ENCODE data around the gene SLC6A9. TPM values are rescaled to one million over a fixed set of nuclear protein-coding genes. Genes with fewer than 3 reads are reported as not detected.

Gene SLC6A9
- 0.06 and 0.40 TPM in 2 replicates for total RNA-seq (2014; rRNA removed)
- polyA plus RNA-seq (2012), result 0.43 TPM

DNA sequence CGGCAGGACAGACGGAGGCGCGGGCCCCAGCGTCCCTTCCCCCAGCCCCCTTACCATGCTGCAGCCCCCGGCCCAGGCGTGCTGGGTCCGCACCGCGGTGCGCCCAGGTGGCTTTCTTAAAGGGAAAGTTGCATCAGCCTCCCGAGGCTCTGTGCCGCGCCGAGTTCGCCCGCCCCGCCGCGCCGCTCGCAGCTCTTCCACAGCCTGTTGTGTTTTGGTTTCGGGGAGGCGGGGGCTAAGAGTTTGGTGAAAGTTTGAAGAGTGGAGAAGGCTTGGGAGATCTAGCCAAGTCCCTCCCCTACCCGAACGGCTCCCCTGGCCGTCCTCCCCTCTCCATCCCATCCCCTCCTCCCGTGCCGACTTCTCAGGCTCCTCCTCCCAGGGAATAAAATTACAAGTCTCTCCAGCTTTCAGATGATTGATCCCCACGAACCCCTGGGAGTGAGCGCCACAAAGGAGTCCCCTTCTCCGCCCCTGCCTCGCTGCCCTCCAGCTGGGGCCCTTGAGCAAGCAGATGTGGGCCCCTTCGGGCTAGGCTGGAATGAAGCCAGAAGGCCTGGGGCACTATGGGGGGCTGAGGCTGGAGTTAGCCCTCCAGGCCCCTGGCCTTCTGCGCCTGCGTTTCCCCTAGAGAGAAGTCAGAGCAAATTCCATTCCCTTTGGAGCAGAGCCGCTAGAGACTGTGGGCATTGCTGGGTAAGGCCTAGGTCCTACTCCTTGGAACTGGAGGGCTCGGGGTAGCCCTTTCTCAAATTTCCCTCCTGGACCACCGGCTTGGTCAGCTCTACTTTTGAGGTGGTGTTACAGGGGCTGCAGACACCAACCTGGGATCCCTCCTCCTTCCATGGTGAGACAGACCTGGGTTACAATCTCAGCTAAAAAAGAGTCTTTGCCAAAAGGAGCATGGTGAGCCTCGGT lies at the start of gene SLC6A9:
SLC6A9 (minus strand) TSS at position 211 of the 918 bp plus-strand sequence. CDS start 7,185 bp downstream, outside the sequence.
- DNase-seq (ENCODE audit: low read depth), result no peak

DNA sequence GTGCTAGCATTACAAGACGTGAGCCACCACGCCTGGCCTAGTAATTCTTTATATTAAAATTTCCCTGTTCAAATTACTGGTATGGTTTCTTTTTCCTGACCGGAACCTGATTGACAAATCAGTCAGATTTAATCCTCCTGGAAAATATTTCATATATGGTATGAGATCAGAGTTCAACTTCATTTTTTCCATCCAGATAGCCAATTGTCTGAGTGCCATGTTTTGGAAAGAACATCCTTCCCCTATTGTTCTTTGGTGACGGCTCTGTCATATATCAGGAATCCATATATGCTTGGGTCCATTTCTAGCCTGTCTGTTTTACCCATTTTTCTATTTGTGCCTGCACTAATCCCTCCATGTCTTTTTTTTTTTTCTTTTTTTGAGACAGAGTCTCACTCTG lies 48.3 kb upstream of the SLC6A9 start:
- DNase-seq (ENCODE audit: low read depth), result no peak

DNA sequence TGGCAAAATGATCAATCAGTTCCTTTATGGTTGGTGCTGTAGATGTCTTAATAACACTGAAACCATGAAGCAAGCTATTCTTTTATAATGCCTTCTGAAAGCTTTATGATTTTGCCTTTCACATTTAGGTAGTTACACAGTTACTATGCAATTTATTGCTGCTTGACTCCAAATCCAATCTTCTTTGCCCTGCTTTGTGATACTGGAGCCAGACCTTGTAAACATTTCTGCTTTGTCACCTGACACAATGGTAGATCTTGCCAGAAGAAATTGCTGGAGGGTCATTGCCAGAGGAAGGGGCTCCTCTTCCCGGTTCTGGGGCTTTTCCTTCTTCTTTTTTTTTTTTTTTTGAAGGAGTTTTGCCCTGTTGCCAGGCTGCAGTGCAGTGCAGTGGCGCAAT lies 46.8 kb upstream of the SLC6A9 start:
- no peak for DNase-seq (ENCODE audit: low read depth)

DNA sequence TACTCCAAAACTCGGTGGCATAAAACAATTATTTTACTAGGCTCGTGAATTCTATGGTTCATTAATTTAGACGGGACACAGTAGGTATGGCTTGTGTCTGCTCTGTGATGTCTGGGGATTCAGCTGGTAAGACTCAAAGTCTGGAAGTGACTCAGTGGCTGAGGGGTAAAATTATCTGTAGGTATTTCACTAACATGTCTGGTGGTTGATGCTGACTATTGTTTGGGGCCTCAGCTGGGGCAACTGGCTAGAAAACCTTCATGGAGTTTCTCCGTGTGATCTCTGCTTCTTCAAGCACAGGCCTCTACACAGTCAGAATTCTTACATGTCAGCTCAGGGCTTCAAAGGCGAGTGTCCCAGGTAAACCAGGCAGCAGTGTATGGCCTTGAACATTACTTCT lies 46.2 kb upstream of the SLC6A9 start:
- DNase-seq (ENCODE audit: low read depth), result no peak

- DNase-seq (ENCODE audit: low read depth), result no peak
Observed at GRCh38 chr1:44076066-44076465, 44.8 kb upstream of the SLC6A9 start.

- DNase-seq (ENCODE audit: low read depth), result no peak
Observed at GRCh38 chr1:44074415-44074814, 43.2 kb upstream of the SLC6A9 start.

- DNase-seq (ENCODE audit: low read depth), result no peak
Observed at GRCh38 chr1:44073528-44073927, 42.3 kb upstream of the SLC6A9 start.

- DNase-seq (ENCODE audit: low read depth), result no peak
Observed at GRCh38 chr1:44072821-44073220, 41.6 kb upstream of the SLC6A9 start.

DNA sequence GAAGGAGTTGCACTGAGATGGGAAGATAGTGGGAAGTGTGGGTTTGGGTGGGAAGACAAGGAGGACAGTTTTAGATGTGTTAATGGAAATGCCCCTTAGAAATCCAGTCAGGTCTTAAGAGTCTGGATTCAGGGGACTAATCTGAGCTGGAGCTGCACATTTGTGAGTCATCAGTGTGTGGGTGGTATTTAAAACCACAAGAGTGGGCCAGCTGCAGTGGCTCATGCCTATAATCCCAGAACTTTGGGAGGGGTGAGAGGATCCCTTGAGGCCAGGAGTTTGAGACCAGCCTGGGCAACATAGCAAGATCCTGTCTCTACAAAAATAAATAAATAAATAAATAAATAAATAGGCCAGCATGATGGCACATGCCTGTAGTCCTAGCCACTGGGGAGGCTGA lies 40.9 kb upstream of the SLC6A9 start:
- DNase-seq (ENCODE audit: low read depth), result peak; percentile 96

GRCh38 chr1:44071461-44071860 lies 40.2 kb upstream of the SLC6A9 start:
- DNase-seq (ENCODE audit: low read depth), result no peak

DNA sequence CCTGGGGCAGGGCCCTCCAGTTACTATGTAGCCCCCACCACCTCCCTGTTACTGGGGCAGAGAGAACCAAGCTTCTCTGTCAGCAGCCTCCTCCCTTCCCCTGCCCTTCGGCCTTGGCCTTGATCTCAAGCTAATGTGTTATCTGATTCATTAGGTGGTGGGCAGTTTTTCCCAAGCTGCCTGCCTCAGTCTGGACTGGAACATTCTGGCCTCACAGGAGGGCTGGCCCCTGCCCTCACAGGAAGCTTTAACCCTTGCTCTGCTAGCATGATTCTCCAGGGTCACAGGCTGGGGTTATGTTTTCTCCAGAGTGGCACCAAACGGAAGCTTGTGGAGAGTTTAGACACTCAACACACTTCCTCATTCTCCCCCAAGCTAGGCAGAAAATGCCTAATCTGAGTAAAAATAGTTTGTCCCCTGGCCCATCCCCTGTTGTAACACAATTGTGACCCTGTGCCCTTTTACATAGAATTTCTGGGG lies 37.2 kb upstream of the SLC6A9 start:
- DNase-seq (ENCODE audit: low read depth), result no peak

- DNase-seq (ENCODE audit: low read depth), result no peak
Observed at GRCh38 chr1:44067266-44068250, 36.3 kb upstream of the SLC6A9 start.

GRCh38 chr1:44062656-44063179 lies 31.5 kb upstream of the SLC6A9 start:
- no peak for DNase-seq (ENCODE audit: low read depth)

- no peak for DNase-seq (ENCODE audit: low read depth)
Observed at GRCh38 chr1:44061857-44062256, 30.6 kb upstream of the SLC6A9 start.

GRCh38 chr1:44060830-44061267 lies 29.6 kb upstream of the SLC6A9 start:
- no peak for DNase-seq (ENCODE audit: low read depth)

- DNase-seq (ENCODE audit: low read depth), result peak; percentile 70
Observed at GRCh38 chr1:44059664-44060355, 28.5 kb upstream of the SLC6A9 start.

DNA sequence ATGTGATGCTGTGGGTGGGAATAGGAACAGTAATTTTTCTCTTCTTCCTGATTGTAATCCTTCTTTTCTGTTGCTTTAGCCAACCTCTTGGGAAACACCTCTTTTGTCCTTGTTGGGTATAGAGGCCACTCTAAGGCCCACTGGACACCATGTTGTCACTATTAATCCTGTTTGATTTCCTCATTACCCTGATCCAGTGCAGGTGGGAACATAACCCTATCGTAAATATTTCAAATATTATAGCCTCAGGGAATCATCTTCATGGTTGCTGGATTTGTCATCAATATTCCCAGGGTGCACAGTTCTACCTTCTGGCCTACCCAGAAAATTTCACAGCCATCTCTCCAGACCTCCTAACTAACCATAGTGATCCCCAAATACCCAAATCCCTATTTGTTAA lies 27.9 kb upstream of the SLC6A9 start:
- no peak for DNase-seq (ENCODE audit: low read depth)

- no peak for DNase-seq (ENCODE audit: low read depth)
Observed at GRCh38 chr1:44057293-44057692, 26.0 kb upstream of the SLC6A9 start.

DNA sequence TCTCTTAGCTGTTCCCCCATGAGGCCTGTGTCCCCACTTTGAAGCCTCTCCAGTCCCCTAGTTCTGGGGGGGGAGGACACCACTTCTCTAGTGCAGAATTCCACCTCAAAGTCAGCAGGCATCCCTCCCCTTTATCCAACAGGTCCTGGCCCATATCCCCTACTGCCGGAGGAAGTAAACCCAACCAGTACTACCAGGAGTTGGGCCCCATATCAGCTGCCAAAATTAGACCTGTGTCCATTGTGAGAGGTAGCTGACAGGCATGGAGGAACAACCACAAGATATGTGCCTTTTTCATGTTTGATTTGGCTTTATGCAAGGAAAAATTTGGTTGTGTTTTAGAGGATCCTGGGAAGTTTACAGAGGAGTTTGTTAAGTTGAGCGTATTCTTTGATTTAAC lies 22.1 kb upstream of the SLC6A9 start:
- no peak for DNase-seq (ENCODE audit: low read depth)

GRCh38 chr1:44050261-44050660 lies 19.0 kb upstream of the SLC6A9 start:
- peak; percentile 40 for DNase-seq (ENCODE audit: low read depth)

GRCh38 chr1:44049839-44050238 lies 18.6 kb upstream of the SLC6A9 start:
- DNase-seq (ENCODE audit: low read depth), result peak; percentile 75

All from LHCN-M2 (cell line).